ENCODE data around the gene KIF26B.

Gene KIF26B

DNA sequence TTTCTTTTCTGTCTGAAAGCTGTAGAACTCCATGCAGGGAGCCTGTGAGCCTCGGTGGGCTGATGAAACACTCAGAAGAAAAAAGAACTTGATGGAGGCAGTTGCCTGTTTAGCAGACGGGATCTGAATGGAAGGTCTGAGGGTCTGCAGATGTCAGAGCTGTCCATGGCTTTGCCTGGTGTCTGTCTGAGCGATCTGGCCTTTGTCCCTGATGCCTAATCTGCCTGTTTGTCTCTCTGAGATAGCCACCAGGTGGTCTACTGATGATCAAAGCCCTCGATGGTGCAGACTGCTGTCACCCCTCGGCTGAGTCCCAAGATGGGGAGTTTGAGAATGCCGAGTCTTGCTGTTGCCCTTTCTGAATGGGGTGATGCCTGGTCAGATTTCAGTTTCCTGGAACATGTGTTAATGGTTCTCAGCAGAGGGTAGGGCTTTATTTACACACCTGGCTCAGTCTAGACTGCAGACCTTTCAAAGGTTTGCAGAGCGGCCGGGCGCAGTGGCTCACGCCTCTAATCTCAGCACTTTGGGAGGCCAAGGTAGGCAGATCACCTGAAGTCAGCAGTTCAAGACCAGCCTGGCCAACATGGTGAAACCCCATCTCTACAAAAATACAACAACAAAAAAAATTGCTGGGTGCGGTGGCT, 90.4 kb downstream of the KIF26B start:
- no peak for DNase-seq

GRCh38 chr1:245246433-245246832, 91.6 kb downstream of the KIF26B start:
- no peak for DNase-seq

DNA sequence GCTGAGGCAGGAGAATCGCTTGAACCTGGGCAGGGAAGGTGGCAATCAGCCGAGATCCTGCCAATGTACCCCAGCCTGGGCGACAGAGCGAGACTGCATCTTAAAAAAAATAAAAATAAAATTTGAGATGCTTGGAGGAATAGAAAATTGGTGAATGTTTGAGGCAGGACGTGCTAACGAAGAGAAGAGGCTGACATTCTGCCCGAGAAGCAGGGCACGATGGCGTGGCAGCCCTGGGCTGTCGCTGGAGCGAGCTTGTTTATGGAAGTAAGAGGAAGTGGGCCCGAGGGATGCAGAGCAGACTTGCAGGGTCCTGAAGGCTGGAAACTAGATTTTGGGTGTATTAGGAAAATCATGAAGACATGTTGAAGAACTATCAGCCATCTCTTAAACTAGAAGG, 92.6 kb downstream of the KIF26B start:
- no peak for DNase-seq

- DNase-seq = no peak
These were observed 93.0 kb downstream of the KIF26B start for GRCh38 chr1:245247801-245248200.

DNA sequence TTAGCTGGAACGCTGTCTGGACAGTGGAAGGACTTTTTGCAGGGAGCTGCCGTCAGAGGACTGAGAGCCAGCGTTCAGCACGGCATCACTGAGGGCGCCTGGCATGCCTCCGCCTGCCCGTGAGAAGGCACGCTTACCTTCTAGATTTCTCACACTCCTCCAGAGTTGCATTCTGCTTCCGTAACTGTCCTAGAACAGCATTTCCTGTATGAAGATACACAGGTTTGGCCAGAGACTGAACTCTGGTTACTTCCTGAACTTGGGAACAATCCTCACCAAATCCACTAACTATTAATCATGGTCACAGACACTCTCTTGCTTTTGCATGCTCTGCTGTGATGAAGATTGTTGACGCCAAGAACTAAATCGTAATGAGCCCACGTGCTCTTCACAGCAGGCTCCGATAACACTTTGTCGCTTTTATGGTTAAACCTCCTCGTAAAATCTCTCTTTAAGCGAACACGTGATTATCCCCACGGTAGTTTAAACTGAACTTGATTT, 93.5 kb downstream of the KIF26B start:
- no peak for DNase-seq

DNA sequence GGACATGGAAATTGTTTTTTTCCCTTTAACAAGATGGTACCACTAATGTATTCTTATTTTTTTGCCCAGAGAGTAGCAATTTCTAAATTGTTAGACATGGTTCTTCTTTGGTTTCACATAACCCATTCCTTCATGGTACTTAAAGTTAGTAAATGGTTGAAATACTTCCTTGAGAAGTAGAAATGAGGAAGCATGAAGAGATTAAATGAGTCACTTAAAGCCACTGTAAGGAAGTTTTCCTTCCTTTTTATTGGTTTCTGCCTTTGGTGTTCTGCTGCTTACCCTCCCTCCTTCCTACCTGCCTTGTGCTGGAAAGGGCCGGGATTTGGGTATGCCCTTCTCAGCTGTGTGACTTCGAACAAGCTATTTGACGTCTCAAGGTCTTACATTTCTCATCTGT, 101.0 kb downstream of the KIF26B start:
- DNase-seq = no peak

GRCh38 chr1:245256528-245256927, 101.7 kb downstream of the KIF26B start:
- no peak for DNase-seq

DNA sequence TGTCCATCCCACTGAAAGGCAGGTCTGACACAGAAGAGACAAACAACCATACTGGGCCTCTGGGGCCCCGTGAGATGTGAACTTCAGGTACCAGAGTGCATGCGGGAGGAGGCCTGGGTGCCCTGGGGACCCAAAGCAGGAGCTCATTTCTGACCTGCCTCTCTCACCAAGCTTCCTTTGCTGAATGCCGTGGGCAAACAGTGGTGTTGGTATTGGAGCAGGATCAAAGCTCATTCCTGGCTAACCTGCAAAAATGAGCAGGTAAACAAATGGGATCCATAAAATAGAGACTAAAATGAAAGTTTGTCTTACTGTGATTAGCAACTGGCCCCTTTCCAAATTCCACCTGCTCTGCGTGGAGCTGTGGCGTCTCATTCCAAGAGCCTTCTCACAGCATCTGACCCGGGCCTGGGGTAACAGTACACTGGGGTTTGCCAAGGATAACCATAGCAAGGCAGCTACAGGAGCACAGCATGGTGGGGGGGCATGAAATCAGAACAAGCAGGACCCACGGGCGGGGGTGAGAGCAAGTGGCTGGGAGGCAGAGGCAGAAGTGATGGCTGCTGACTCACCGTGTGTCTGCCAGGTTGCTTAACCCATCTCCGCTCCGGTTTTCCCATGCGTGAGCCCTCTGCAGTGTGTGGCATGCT, 103.6 kb downstream of the KIF26B start:
- no peak for DNase-seq

DNA sequence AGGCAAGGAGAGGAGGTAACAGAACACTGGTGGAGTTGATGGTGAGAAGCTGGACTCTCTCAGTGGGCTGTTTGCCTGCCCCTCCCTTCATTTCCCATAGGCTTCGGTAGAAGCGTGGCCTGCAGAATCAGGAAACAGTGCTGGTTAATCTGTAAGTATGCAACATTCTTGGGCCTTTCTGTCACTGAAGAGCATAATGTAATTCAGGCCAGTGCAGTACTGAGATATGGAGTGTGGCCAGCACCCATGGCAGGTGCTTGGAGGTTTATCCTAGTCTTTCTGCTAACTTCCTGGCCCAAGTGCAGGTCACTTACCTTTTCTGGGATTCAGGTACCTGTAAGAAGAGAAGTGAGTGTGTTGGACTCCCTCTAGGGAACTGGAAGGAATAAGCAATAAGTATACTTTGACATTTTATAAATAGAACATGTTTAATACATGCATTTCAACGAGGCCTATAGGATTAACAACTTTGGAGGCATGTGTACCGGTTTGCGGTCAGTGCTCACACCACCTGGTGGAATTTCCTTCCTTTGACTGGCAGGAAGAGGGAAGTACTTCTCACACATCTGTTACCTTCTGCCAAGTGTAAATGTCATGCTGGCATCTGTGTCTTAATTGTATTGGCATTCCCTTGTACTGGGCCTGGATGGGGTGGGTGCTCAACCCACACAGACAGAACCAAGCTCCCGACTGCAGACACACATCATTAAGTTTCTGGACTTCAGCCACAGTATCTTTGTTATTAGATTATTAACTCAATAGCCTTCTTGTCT, 105.5 kb downstream of the KIF26B start:
- DNase-seq = no peak

- DNase-seq = no peak
These were observed 106.1 kb downstream of the KIF26B start for GRCh38 chr1:245260883-245261282.

GRCh38 chr1:245261786-245262185, 107.0 kb downstream of the KIF26B start:
- no peak for DNase-seq

GRCh38 chr1:245263529-245264095, 108.8 kb downstream of the KIF26B start:
- DNase-seq = no peak

DNA sequence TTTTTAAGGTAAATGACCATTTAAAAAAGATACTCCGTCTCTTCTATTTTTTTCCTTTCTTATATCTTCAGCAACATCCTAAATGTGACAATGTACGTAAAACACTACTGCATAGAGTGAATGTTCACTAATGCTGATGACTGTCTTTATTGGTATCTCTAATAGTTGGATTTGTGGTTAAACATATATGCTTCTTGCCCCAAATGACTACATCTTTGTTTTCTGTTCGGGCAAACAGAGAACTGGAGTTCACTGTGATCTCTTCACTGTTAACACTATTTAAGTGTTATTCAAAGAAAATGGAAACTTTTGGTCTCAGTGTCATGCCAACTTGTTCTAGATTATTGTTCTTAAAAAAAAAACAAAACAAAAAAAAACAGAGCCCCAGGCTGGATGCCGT, 109.4 kb downstream of the KIF26B start:
- no peak for DNase-seq

DNA sequence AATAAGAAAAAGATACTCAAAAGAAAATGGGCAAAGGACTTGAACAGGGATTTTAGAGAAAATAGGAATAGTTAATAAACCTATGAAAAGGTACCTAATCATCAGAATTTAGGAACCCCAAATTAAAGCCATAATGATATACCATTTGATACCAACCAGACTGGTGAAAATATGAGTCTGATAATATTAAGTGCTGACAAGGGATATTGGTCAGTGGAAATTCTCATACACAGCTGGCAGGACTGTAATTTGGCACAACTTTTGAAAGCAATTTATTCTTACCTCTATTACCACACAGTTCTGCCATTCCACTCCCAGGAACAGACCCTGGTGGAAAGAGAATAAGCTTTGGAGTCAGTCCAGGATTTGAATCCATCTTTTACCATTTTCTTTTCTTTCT, 111.3 kb downstream of the KIF26B start:
- DNase-seq = no peak

DNA sequence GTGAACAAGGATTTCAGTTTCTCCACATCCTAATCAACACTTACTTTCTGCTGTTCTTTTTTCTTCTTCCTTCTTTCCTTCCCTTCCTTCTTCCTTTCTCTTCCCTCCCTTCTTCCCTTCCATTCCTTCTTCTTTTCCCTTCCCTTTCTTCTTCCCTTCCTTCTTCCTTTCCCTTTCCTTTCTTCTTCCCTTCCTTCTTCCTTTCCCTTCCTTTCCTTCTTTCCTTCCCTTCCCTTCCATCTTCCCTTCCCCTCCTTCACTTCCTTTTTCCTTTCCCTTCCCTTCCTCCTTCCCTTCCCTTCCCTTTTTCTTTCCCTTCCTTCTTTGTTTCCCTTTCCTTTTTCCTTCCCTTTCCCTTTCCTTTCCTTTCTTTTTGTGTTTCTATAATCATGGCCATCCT, 115.3 kb downstream of the KIF26B start:
- DNase-seq = no peak

DNA sequence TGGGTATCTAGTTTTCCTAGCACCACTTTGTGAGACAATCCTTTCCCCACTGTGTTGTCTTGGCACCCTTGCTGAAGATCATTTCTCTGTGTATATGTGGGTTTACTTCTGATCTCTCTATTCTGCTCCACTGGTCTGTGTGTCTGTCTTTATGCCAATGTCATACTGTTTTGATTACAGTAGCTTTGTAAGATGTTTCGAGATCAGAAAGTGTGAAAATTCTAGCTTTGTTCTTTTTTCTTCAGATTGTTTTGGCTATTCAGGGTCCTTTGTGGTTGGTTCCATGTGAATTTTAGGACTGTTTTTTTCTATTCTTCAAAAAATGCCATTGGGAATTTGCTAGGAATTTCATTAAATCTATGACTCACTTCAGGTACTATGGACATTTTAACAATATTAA, 116.2 kb downstream of the KIF26B start:
- DNase-seq = no peak

- no peak for DNase-seq
These were observed 117.9 kb downstream of the KIF26B start for GRCh38 chr1:245272676-245273075.

GRCh38 chr1:245276445-245276844, 121.7 kb downstream of the KIF26B start:
- no peak for DNase-seq

DNA sequence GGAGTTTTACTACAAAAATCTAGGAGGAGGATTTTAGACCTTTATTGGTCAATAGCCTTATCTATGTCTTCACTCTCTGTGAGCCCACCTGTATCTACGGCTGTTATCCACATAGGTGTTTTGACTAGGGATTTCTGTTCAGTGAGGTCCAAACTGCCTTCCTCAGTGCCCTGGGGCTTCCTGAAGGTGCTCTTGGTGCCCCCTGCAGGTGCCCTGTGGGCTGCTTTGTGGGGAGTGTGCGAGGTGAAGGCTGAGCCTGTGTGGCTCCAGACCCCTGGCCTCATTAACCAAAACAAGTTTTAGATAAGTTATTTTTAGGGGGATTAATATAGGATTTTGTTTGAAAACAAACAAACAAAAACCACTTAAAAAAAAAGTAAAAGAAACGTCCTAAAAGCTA, 122.5 kb downstream of the KIF26B start:
- no peak for DNase-seq

DNA sequence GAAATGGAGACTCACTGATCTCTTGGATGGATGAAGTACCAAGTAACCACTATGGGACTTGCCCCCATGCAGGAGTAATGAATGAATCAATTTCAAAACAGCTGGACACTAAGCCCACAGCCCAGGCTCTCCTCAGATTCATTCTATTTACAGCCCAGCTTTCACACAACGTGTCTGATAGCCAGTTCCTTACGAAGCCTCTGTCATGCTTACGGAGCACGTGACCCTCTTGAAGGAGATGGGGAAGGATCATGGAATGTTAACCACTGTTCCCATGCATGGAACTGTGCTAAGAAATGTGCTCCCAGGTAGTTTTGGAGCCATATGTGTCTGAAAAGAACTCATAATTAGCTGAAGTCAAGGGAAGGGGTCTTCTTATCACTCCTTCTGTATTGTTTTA, 124.1 kb downstream of the KIF26B start:
- no peak for DNase-seq

GRCh38 chr1:245279346-245279745, 124.6 kb downstream of the KIF26B start:
- DNase-seq = no peak

- no peak for DNase-seq
These were observed 128.2 kb downstream of the KIF26B start for GRCh38 chr1:245283001-245283400.

DNA sequence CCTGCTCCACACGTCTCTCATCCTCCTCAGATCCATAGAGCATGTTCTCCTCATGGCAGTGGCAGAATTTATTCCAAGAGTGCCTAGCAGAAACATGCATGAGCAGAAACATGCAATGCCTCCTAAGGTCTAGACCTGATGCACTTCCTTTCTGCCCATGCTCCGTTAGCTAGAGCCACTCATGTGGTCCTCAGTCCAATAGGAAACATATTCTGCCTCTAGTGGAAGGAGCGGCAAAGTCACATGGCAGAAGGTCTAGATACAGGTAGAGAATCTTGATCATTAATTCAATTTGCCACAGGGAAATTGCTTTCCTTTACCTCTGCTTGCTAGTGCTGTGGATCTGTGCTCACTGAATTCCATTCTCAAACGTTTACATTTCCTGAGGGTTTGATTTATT, 130.4 kb downstream of the KIF26B start:
- no peak for DNase-seq

DNA sequence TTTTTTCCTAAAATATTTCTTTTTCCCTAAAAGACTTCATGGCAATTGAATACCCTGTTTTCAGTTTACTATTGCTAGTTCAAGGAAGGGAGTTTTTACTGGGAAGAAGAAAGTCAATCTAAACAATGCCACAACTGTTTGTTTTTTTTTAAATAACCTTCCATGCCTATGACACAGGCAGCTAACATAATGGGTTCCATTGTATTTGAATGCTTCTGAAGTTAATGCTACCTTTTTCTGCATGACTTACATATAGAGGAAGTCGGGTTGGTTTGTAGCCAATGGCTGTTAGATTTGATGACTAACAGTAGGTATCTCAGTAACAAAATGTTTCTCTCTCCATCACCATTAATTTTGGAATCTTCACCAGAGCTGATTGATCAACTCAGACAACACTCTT, 134.0 kb downstream of the KIF26B start:
- no peak for DNase-seq
